Fibroblast of lung (primary cell): ENCODE measurements around the gene TARS2.

ENCODE experiments used
- EZH2 ChIP-seq: IDR thresholded peaks from 2 replicates; pipeline ENCODE4 v1.5.1; 2012; ENCODE audit warnings: low read length, control low read depth, mild to moderate bottlenecking; ENCODE audit errors: missing control alignments
- TF ChIP-seq, protein P1 (sequence below), 2 donors: IDR thresholded peaks in 1 of 2; conservative IDR thresholded peaks in 1 of 2; 1 replicate in 1 of 2; 2 replicates in 1 of 2; pipeline ENCODE4 v1.5.1; 2011 to 2012; ENCODE audit warnings: low read length in 2 of 2, control low read depth in 1 of 2, inconsistent platforms in 1 of 2, low read depth in 1 of 2, mild to moderate bottlenecking in 1 of 2

DNA sequence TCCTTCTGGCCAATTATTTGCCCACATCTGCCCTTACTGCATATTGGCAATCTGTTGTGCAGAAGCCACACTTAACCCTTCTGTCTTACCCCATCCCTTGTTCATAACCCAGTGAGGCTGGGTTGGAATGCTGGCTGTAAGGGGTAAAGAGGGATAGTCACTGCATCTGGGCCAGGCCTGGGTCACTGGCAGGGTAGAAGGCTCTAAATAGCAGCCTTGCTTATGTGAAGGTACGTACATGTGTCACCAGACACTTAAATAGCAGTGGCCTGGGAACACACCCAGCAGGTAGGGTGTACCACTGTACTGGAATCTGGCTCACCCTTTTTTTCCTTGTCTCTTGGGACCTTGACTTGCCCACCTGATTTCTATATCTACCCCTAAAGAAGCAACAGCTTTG lies 9.9 kb upstream of the TARS2 start:
- TF ChIP-seq, protein P1, sequence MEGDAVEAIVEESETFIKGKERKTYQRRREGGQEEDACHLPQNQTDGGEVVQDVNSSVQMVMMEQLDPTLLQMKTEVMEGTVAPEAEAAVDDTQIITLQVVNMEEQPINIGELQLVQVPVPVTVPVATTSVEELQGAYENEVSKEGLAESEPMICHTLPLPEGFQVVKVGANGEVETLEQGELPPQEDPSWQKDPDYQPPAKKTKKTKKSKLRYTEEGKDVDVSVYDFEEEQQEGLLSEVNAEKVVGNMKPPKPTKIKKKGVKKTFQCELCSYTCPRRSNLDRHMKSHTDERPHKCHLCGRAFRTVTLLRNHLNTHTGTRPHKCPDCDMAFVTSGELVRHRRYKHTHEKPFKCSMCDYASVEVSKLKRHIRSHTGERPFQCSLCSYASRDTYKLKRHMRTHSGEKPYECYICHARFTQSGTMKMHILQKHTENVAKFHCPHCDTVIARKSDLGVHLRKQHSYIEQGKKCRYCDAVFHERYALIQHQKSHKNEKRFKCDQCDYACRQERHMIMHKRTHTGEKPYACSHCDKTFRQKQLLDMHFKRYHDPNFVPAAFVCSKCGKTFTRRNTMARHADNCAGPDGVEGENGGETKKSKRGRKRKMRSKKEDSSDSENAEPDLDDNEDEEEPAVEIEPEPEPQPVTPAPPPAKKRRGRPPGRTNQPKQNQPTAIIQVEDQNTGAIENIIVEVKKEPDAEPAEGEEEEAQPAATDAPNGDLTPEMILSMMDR (conservative IDR thresholded peaks at IDR 0.05 in 1 of 2, IDR thresholded peaks at IDR 0.05 in 1 of 2; ENCODE audit: low read depth in 1 of 2, low read length in 2 of 2) = no peak
- TF ChIP-seq EZH2 = no peak
